H1 (cell line): Measurements from ENCODE around the gene SH2D1B. TPM values are rescaled to one million over a fixed set of nuclear protein-coding genes. Genes with fewer than 3 reads are reported as not detected.

Experiments
- CTCF ChIA-PET: fragments of 300-600 bp; sonication (Branson Sonifier 250); formaldehyde crosslinking; loops from one replicate; lab custom pipeline; 2021; ENCODE audit not compliant: partially characterized antibody; lab: Charles Lee
- POLR2A ChIA-PET: fragments of 300-600 bp; sonication (Branson Sonifier 250); formaldehyde crosslinking; loops from one replicate; lab custom pipeline; 2021; ENCODE audit warnings: inconsistent platforms; ENCODE audit not compliant: partially characterized antibody; lab: Charles Lee
- DNase-seq, 2 experiments: peaks; one replicate each; pipeline versions ENCODE4 v3.0.0 to v3.0.0-alpha.2; 2010 to 2022; ENCODE audit warnings: low spot score in 2 of 2, low read depth in 1 of 2, mixed read lengths in 1 of 2
- FAIRE-seq: peaks from 2 replicates; lab custom pipeline; 2011; peaks lifted over from hg19 to GRCh38; lab: Jason Lieb, UNC
- H2AFZ ChIP-seq: 2 replicates; pipeline ENCODE4 v1.8.1; 2012; ENCODE audit warnings: low read length, inconsistent platforms
- H2AK5ac ChIP-seq: 2 replicates; pipeline ENCODE4 v1.6.1; 2013; ENCODE audit warnings: low read depth, low read length
- H2BK120ac ChIP-seq: replicated peaks from 2 replicates; pipeline ENCODE3; 2013; ENCODE audit warnings: low read depth, low read length, inconsistent platforms
- H2BK12ac ChIP-seq: 2 replicates; pipeline ENCODE4 v1.6.1; 2013; ENCODE audit warnings: low read depth, low read length
- H2BK15ac ChIP-seq: 2 replicates; pipeline ENCODE4 v1.6.1; 2013; ENCODE audit warnings: low read length
- H2BK20ac ChIP-seq: 2 replicates; pipeline ENCODE4 v1.6.1; 2013; ENCODE audit warnings: low read length
- H2BK5ac ChIP-seq: 2 replicates; pipeline ENCODE4 v1.6.1; 2013; ENCODE audit warnings: low read depth, low read length
- H3K14ac ChIP-seq: 2 replicates; pipeline ENCODE4 v1.6.1; 2013; ENCODE audit warnings: inconsistent platforms; ENCODE audit not compliant: insufficient read length
- H3K18ac ChIP-seq: 2 replicates; pipeline ENCODE4 v1.6.1; 2013; ENCODE audit warnings: low read length; ENCODE audit errors: extremely low read depth
- H3K23ac ChIP-seq: 2 replicates; pipeline ENCODE4 v1.6.1; 2013; ENCODE audit warnings: inconsistent platforms; ENCODE audit not compliant: insufficient read length
- H3K23me2 ChIP-seq: 2 replicates; pipeline ENCODE4 v1.6.1; 2013; ENCODE audit warnings: low read depth, low read length
- H3K27ac ChIP-seq: 2 replicates; pipeline ENCODE4 v1.6.1; 2011; ENCODE audit warnings: low read depth, low read length, inconsistent platforms
- H3K27me3 ChIP-seq, 4 experiments: replicated peaks in 1 of 4; 1 replicate in 1 of 4; 2 replicates in 3 of 4; pipeline versions ENCODE4 v1.6.1 to v1.8.1; 2011 to 2013; ENCODE audit warnings: low read length in 3 of 4, mild to moderate bottlenecking in 3 of 4, inconsistent platforms in 2 of 4, mixed read lengths in 2 of 4, moderate library complexity in 1 of 4; ENCODE audit not compliant: control insufficient read depth in 3 of 4, insufficient read depth in 3 of 4; ENCODE audit errors: extremely low read depth in 1 of 4
- H3K36me3 ChIP-seq, 4 experiments: 2 replicates each; pipeline versions ENCODE4 v1.6.1 to v1.8.1; 2011 to 2013; ENCODE audit warnings: mild to moderate bottlenecking in 4 of 4, low read length in 3 of 4, moderate library complexity in 2 of 4, control low read depth in 1 of 4, inconsistent platforms in 1 of 4; ENCODE audit not compliant: insufficient read depth in 4 of 4, control insufficient read depth in 2 of 4
- H3K4ac ChIP-seq: replicated peaks from 2 replicates; pipeline ENCODE3; 2013; ENCODE audit warnings: low read length, low read depth, mixed read lengths, inconsistent platforms; ENCODE audit not compliant: insufficient read length
- H3K4me1 ChIP-seq, 4 experiments: replicated peaks in 1 of 4; 1 replicate in 1 of 4; 2 replicates in 3 of 4; pipeline versions ENCODE4 v1.6.1 to v1.8.1; 2011 to 2013; ENCODE audit warnings: low read length in 3 of 4, inconsistent platforms in 2 of 4, mixed read lengths in 1 of 4; ENCODE audit not compliant: insufficient read depth in 4 of 4, control insufficient read depth in 3 of 4
- H3K4me2 ChIP-seq, 2 experiments: 2 replicates each; pipeline versions ENCODE4 v1.6.1 to v1.8.1; 2011 to 2013; ENCODE audit warnings: low read depth in 2 of 2, low read length in 2 of 2, control low read depth in 1 of 2, inconsistent platforms in 1 of 2, mild to moderate bottlenecking in 1 of 2; ENCODE audit not compliant: insufficient read depth in 1 of 2
- H3K4me3 ChIP-seq, 4 experiments: fragments of 200-600, 300-600 bp in 1 of 4; sonication (generic), shearing (Covaris generic), sonication (Bioruptor Twin) in 1 of 4; 2 replicates each; pipeline versions ENCODE4 v1.5.1 to v1.8.1; 2011 to 2016; ENCODE audit warnings: low read length in 4 of 4, low read depth in 3 of 4, control low read depth in 2 of 4, inconsistent platforms in 2 of 4, mild to moderate bottlenecking in 2 of 4, mixed read lengths in 1 of 4, moderate library complexity in 1 of 4; ENCODE audit not compliant: insufficient read depth in 2 of 4; ENCODE audit errors: extremely low read depth in 1 of 4
- H3K56ac ChIP-seq: replicated peaks from 2 replicates; pipeline ENCODE3; 2013; ENCODE audit warnings: low read depth, mild to moderate bottlenecking, mixed read lengths, low read length, inconsistent platforms; ENCODE audit not compliant: insufficient read length
- H3K79me1 ChIP-seq: 2 replicates; pipeline ENCODE4 v1.6.1; 2013; ENCODE audit warnings: low read depth, low read length, control low read depth
- H3K79me2 ChIP-seq, 2 experiments: 2 replicates each; pipeline versions ENCODE4 v1.6.1 to v1.8.1; 2012 to 2013; ENCODE audit warnings: low read length in 2 of 2, mild to moderate bottlenecking in 2 of 2, inconsistent platforms in 1 of 2; ENCODE audit not compliant: insufficient read depth in 2 of 2, control insufficient read depth in 1 of 2
- H3K9ac ChIP-seq, 4 experiments: replicated peaks in 1 of 4; 1 replicate in 1 of 4; 2 replicates in 3 of 4; pipeline versions ENCODE4 v1.6.1 to v1.8.1; 2011 to 2013; ENCODE audit warnings: low read depth in 3 of 4, low read length in 3 of 4, control low read depth in 2 of 4, mild to moderate bottlenecking in 2 of 4, moderate library complexity in 2 of 4, inconsistent platforms in 1 of 4; ENCODE audit errors: extremely low read depth in 1 of 4
- H3K9me3 ChIP-seq, 2 experiments: 2 replicates each; pipeline versions ENCODE4 v1.6.1 to v1.8.1; 2012 to 2013; ENCODE audit warnings: mild to moderate bottlenecking in 2 of 2, moderate library complexity in 2 of 2, control low read depth in 1 of 2, inconsistent platforms in 1 of 2, low read depth in 1 of 2, low read length in 1 of 2, mixed read lengths in 1 of 2; ENCODE audit not compliant: insufficient read depth in 2 of 2
- H4K20me1 ChIP-seq, 2 experiments: replicated peaks in 1 of 2; 2 replicates each; pipeline versions ENCODE3 to v1.8.1; 2011 to 2013; ENCODE audit warnings: inconsistent platforms in 2 of 2, low read length in 2 of 2, mild to moderate bottlenecking in 1 of 2; ENCODE audit not compliant: insufficient read depth in 2 of 2, control insufficient read depth in 1 of 2
- H4K5ac ChIP-seq: 2 replicates; pipeline ENCODE4 v1.6.1; 2013; ENCODE audit warnings: low read length, low read depth, mixed read lengths, inconsistent platforms; ENCODE audit not compliant: insufficient read length
- H4K8ac ChIP-seq: 2 replicates; pipeline ENCODE4 v1.8.0; 2013; ENCODE audit warnings: mild to moderate bottlenecking, moderate library complexity, low read length, inconsistent platforms; ENCODE audit not compliant: insufficient read depth; ENCODE audit errors: extremely low read depth
- H4K91ac ChIP-seq: replicated peaks from 2 replicates; pipeline ENCODE3; 2013; ENCODE audit warnings: low read length, mixed read lengths, inconsistent platforms; ENCODE audit not compliant: insufficient read length
- BRCA1 ChIP-seq: IDR thresholded peaks from 2 replicates; pipeline ENCODE4 v1.6.1; 2012; ENCODE audit warnings: low read depth, low read length, improper control_type of control experiment
- CEBPB ChIP-seq: IDR thresholded peaks from 2 replicates; pipeline ENCODE4 v1.6.1; 2012; ENCODE audit warnings: low read depth, low read length
- CREB1 ChIP-seq: IDR thresholded peaks from 2 replicates; pipeline ENCODE4 v1.6.1; 2012; ENCODE audit warnings: inconsistent platforms
- MAFK ChIP-seq: IDR thresholded peaks from 2 replicates; pipeline ENCODE4 v1.6.1; 2012; ENCODE audit warnings: low read depth, mild to moderate bottlenecking, improper control_type of control experiment, low read length
- RNF2 ChIP-seq: fragments of 200-900, 300-1000 bp; sonication (generic); IDR thresholded peaks from 2 replicates; pipeline ENCODE4 v1.7.1; 2016; ENCODE audit warnings: borderline replicate concordance, low read depth, mild to moderate bottlenecking, antibody characterized with exemption, low read length; ENCODE audit not compliant: poor library complexity, severe bottlenecking; ENCODE audit errors: missing control alignments
- RXRA ChIP-seq: IDR thresholded peaks from 2 replicates; pipeline ENCODE4 v1.6.1; 2011; ENCODE audit warnings: low read depth, mild to moderate bottlenecking, low read length, moderate library complexity; ENCODE audit not compliant: insufficient read depth
- SIX5 ChIP-seq: IDR thresholded peaks from 2 replicates; pipeline ENCODE4 v1.6.1; 2011; ENCODE audit warnings: mild to moderate bottlenecking, low read depth, low read length
- TAF1 ChIP-seq: IDR thresholded peaks from 2 replicates; pipeline ENCODE4 v1.6.1; 2011; ENCODE audit warnings: mild to moderate bottlenecking, low read depth, low read length
- TCF12 ChIP-seq: IDR thresholded peaks from 2 replicates; pipeline ENCODE4 v1.6.1; 2011; ENCODE audit warnings: low read depth, mild to moderate bottlenecking, low read length
- TEAD4 ChIP-seq: IDR thresholded peaks from 2 replicates; pipeline ENCODE4 v1.6.1; 2012; ENCODE audit warnings: low read depth, low read length, inconsistent platforms, mixed read lengths
- ZNF274 ChIP-seq: IDR thresholded peaks from 2 replicates; pipeline ENCODE4 v1.7.0; 2012; ENCODE audit warnings: low read length, borderline replicate concordance; ENCODE audit errors: extremely low read depth
- WGBS, 2 experiments: shearing (Covaris generic) in 1 of 2; methylation state at CpG; one replicate each; pipeline versions ENCODE4 v1.1.6 to v1.1.7; 2013 to 2015; ENCODE audit warnings: low lambda C conversion rate in 2 of 2, mixed read lengths in 2 of 2, inconsistent platforms in 1 of 2, low coverage in 1 of 2, missing lambda C conversion rate in 1 of 2; ENCODE audit not compliant: insufficient replicate concordance in 2 of 2, insufficient coverage in 1 of 2, insufficient read length in 1 of 2; ENCODE audit errors: extremely low coverage in 1 of 2, missing lambda C conversion rate in 1 of 2; 5-methylcytosine and 5-hydroxymethylcytosine counted together
- polyA plus RNA-seq, 7 experiments: library from polyadenylated mRNA; depleted of rRNA in 3 of 7; stranded (reverse) in 5 of 7; unstranded in 2 of 7; fragments of >200 nt in 5 of 7; fragments of 200-250 nt in 2 of 7; gene quantifications; 1 replicate in 5 of 7; 2 replicates in 1 of 7; 4 replicates in 1 of 7; pipeline versions ENCODE4 v1.2.1 to v1.2.3, GENCODE V29; 2011 to 2013; ENCODE audit warnings: missing spikeins in 2 of 7, mixed read lengths in 2 of 7
- total RNA-seq: library from RNA; stranded (reverse); fragmentation: NEBNext Ultra II Directional; extraction: Animal tissue kit (Norgen Biotek cat#: 25700); gene quantifications from 2 replicates; pipeline ENCODE4 v1.2.1, GENCODE V29; 2021
- TF ChIP-seq, protein P1 (sequence below): IDR thresholded peaks from 2 replicates; pipeline ENCODE4 v1.6.1; 2012; ENCODE audit warnings: low read length, inconsistent platforms

Gene SH2D1B
- total and polyA plus RNA-seq, 2 of the 8 experiments (the other 6 are each of a cell fraction or from before 2014, with no cell fraction given) = not detected

DNA sequence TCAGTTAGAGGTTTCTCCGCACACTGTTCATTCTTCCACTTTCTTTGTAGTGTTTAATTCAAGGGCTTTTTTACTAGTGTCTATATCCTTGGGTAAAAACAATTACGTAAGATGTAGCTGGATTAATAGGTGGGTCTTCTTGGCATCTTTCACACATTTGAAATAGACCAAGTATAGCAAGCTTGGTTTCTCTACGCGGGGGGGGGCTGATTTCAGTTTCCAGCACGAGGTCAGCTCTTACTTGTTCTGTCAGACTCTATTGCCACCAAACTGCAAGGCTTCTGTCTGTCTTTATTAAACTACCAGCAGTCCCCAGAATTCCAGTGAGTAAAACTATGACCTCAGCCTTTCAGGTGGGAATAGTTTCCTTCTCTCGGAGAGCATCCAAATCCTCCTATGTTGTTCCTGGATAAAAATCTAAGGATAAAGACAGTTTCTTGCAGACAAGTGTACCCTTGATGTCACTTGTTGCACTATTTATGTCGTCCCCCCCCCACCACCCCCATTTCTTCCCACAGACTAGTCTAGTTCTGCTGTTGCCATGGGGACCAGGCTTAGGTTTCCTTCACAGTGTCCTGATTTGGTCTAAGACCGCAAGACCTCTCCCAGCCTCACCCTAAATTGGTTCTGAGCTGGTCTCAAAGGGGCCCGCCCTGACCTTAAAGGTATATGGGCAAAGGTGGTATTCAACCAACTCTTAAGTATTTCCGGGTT, 52.3 kb downstream of the SH2D1B start:
- no peak overlapping the region for H3K9ac ChIP-seq
- no peaks in the 10 kb centered on the region for H3K79me2 ChIP-seq
- H3K23me2 ChIP-seq = no peaks in the 10 kb centered on the region
- H2AK5ac ChIP-seq = no peak overlapping the region
- H3K4me2 ChIP-seq = no peak overlapping the region
- no peak overlapping the region for H3K23ac ChIP-seq
- 85% methylated on average over 10 of the region's 10 CpGs; no CpG with 5 or more reads in 1 of the 2 experiments for WGBS, 2 experiments
- H2AFZ ChIP-seq = no peak overlapping the region
- H2BK5ac ChIP-seq = no peak overlapping the region
- no peak overlapping the region for H2BK120ac ChIP-seq
- H4K91ac ChIP-seq = no peak overlapping the region
- H3K36me3 ChIP-seq = no peaks in the 10 kb centered on the region
- H4K5ac ChIP-seq = no peak overlapping the region
- H3K4me3 ChIP-seq = no peak overlapping the region
- no peak overlapping the region for H3K56ac ChIP-seq
- FAIRE-seq = no peak
- H2BK15ac ChIP-seq = no peak overlapping the region
- no peaks in the 10 kb centered on the region for H3K4me1 ChIP-seq
- no peak overlapping the region for H3K18ac ChIP-seq
- no peaks in the 10 kb centered on the region for H3K27me3 ChIP-seq
- H3K27ac ChIP-seq = no peak overlapping the region
- H3K4ac ChIP-seq = no peak overlapping the region
- H4K20me1 ChIP-seq = no peaks in the 10 kb centered on the region
- H3K79me1 ChIP-seq = no peaks in the 10 kb centered on the region
- no peak for DNase-seq
- H2BK12ac ChIP-seq = no peak overlapping the region
- H4K8ac ChIP-seq = no peak overlapping the region
- no peak overlapping the region for H2BK20ac ChIP-seq
- H3K14ac ChIP-seq = no peak overlapping the region
- TF ChIP-seq MAFK (no peak), BRCA1 (no peak), TCF12 (no peak), TEAD4 (no peak), RXRA (no peak), TAF1 (no peak), CEBPB (no peak), CREB1 (no peak), RNF2 (no peak), ZNF274 (no peak), SIX5 (no peak)
- TF ChIP-seq, protein P1, sequence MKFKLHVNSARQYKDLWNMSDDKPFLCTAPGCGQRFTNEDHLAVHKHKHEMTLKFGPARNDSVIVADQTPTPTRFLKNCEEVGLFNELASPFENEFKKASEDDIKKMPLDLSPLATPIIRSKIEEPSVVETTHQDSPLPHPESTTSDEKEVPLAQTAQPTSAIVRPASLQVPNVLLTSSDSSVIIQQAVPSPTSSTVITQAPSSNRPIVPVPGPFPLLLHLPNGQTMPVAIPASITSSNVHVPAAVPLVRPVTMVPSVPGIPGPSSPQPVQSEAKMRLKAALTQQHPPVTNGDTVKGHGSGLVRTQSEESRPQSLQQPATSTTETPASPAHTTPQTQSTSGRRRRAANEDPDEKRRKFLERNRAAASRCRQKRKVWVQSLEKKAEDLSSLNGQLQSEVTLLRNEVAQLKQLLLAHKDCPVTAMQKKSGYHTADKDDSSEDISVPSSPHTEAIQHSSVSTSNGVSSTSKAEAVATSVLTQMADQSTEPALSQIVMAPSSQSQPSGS = no peak
- POLR2A ChIA-PET = interaction anchor here (1.2 kb wide), 1 partner anchor 26 kb away, joined by 3 read pairs; no protein-coding TSS in a partner anchor
- CTCF ChIA-PET = interaction anchor here (0.8 to 1.5 kb wide), 5 partner anchors 9 to 304 kb away, joined by 4 to 10 read pairs (median 4); no protein-coding TSS in a partner anchor
- H3K9me3 ChIP-seq = no peaks in the 10 kb centered on the region
